Measurements from ENCODE around the gene RBFOX2. TPM values are rescaled to one million over a fixed set of nuclear protein-coding genes. Genes with fewer than 3 reads are reported as not detected.

Gene RBFOX2
- total RNA-seq, 5 donors from 2014 or later (not counting 1 experiment from before 2014, with no cell fraction given), result 0.73 to 1.5 (median 1.4) TPM

GRCh38 chr22:35971456-35972119 is 57.0 kb downstream of the RBFOX2 start:
- no peak for DNase-seq
- ChIA-PET POLR2A (no interaction called here), CTCF (interaction anchor here in 1 of 2 donors (0.6 kb wide), 1 partner anchor 535 kb away, joined by 6 read pairs; no protein-coding TSS in a partner anchor)
- no peaks in the 10 kb centered on the region for H3K9me3 ChIP-seq
- WGBS (ENCODE audit: insufficient coverage), result 75% methylated on average over 2 of the region's 3 CpGs
- Mint-ChIP-seq H3K4me1 (no peaks in the 10 kb centered on the region), H3K27me3 (peaks cover 10 to 15% of the 10 kb centered on the region in 2 donors), H3K36me3 (no peaks in the 10 kb centered on the region), H3K4me3 (no peak overlapping the region), H3K27ac (no peak overlapping the region), H3K9me3 (no peaks in the 10 kb centered on the region)
- H3K4me1 ChIP-seq (ENCODE audit: control insufficient read depth in 1 of 2, extremely low read depth in 1 of 2, insufficient read depth in 2 of 2, low read length in 2 of 2), result no peaks in the 10 kb centered on the region
- no peaks in the 10 kb centered on the region for H3K27me3 ChIP-seq (replicated peaks in 1 of 2; ENCODE audit: control insufficient read depth in 2 of 2, extremely low read depth in 1 of 2, insufficient read depth in 2 of 2, low read length in 1 of 2)
- ATAC-seq (replicated peaks in 1 of 4), result no peak
- no peak overlapping the region for H3K27ac ChIP-seq (ENCODE audit: low read length)
- H3K36me3 ChIP-seq (ENCODE audit: control insufficient read depth in 2 of 2, extremely low read depth in 1 of 2, insufficient read depth in 1 of 2, low read length in 1 of 2), result no peaks in the 10 kb centered on the region
- no peak overlapping the region for H3K4me3 ChIP-seq (ENCODE audit: control insufficient read depth in 1 of 2, extremely low read depth in 1 of 2, low read length in 1 of 2)

DNA sequence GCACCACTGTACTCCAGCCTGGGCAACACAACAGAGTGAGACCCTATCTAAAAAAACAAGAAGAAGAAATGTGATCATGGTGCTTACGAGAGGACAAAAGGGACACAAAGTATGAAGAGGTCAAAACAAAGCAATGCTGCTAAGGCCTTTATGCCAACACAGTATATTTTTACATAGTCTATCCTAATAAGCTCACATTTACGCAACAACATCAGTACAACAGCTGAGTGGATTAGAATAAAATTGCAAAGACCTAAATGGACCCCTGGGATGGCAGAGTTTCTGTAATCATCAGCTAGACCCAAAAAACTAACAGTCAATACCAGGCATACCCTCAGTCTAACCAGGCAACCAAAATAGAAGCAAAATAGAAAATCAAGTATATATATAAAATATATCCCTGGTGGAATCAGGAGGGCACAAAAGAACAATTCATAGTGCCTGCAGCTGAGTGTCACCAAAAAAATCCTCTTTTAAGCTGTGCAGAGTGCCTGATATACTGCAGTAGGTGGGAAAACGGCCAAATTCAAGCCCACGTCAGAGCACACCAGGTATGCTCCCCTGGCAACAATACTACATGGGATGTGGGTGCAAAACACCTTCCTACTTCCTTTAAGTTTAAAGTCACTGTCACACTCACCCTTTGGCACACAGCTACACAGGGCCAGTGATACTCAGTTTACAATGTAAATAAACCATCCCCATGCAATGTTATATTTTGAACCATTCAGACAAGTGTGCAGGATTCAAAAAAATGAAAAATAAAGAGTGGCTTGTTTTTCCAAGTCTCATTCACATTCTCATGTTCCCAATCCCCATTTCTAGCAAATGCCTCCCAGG is 57.8 kb downstream of the RBFOX2 start:
- Histone ChIP-seq H3K36me3 (ENCODE audit: control insufficient read depth in 2 of 2, extremely low read depth in 1 of 2, insufficient read depth in 1 of 2, low read length in 1 of 2) (no peaks in the 10 kb centered on the region), H3K4me3 (ENCODE audit: control insufficient read depth in 1 of 2, extremely low read depth in 1 of 2, low read length in 1 of 2) (no peak overlapping the region), H3K9me3 (no peaks in the 10 kb centered on the region), H3K4me1 (ENCODE audit: control insufficient read depth in 1 of 2, extremely low read depth in 1 of 2, insufficient read depth in 2 of 2, low read length in 2 of 2) (no peaks in the 10 kb centered on the region), H3K27me3 (replicated peaks in 1 of 2; ENCODE audit: control insufficient read depth in 2 of 2, extremely low read depth in 1 of 2, insufficient read depth in 2 of 2, low read length in 1 of 2) (no peaks in the 10 kb centered on the region), H3K27ac (ENCODE audit: low read length) (no peak overlapping the region)
- no CpG with 5 or more reads among the region's 4 CpGs for WGBS (ENCODE audit: insufficient coverage)
- CTCF ChIA-PET, result no interaction called here
- Mint-ChIP-seq H3K27ac (no peak overlapping the region), H3K9me3 (no peaks in the 10 kb centered on the region), H3K4me3 (no peak overlapping the region), H3K4me1 (no peaks in the 10 kb centered on the region), H3K36me3 (no peaks in the 10 kb centered on the region), H3K27me3 (peaks cover 7 to 10% of the 10 kb centered on the region in 2 donors)
- DNase-seq (no peak), ATAC-seq (replicated peaks in 1 of 4) (no peak)
- POLR2A ChIA-PET, result no interaction called here

DNA sequence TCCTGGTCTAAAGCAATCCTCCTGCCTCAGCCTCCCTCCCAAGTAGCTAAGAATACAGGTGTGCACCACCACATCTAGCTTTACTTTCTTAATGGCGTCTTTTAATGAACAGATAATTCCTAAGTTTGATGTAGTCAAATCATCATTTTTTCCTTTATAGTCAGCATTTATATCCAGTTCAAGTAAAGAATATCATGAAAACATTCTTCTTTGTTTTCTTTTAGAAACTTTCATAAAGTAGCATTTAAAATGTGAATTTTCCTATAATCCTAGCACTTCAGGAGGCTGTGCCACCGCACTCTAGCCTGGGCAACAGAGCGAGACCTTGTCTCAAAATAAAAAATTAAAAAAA is 61.6 kb downstream of the RBFOX2 start:
- ChIA-PET CTCF (no interaction called here), POLR2A (no interaction called here)
- H3K27me3 ChIP-seq (replicated peaks in 1 of 2; ENCODE audit: control insufficient read depth in 2 of 2, extremely low read depth in 1 of 2, insufficient read depth in 2 of 2, low read length in 1 of 2), result no peaks in the 10 kb centered on the region
- H3K4me1 ChIP-seq (ENCODE audit: control insufficient read depth in 1 of 2, extremely low read depth in 1 of 2, insufficient read depth in 2 of 2, low read length in 2 of 2), result no peaks in the 10 kb centered on the region
- Mint-ChIP-seq H3K4me3 (no peak overlapping the region), H3K27me3 (peaks cover 6 to 7% of the 10 kb centered on the region in 2 donors), H3K9me3 (no peaks in the 10 kb centered on the region), H3K4me1 (no peaks in the 10 kb centered on the region), H3K27ac (no peak overlapping the region), H3K36me3 (no peaks in the 10 kb centered on the region)
- no peak overlapping the region for H3K4me3 ChIP-seq (ENCODE audit: control insufficient read depth in 1 of 2, extremely low read depth in 1 of 2, low read length in 1 of 2)
- no peak for DNase-seq
- ATAC-seq (replicated peaks in 1 of 4), result no peak
- no peak overlapping the region for H3K27ac ChIP-seq (ENCODE audit: low read length)
- no peaks in the 10 kb centered on the region for H3K9me3 ChIP-seq
- no CpG with 5 or more reads among the region's 3 CpGs for WGBS (ENCODE audit: insufficient coverage)
- no peaks in the 10 kb centered on the region for H3K36me3 ChIP-seq (ENCODE audit: control insufficient read depth in 2 of 2, extremely low read depth in 1 of 2, insufficient read depth in 1 of 2, low read length in 1 of 2)

DNA sequence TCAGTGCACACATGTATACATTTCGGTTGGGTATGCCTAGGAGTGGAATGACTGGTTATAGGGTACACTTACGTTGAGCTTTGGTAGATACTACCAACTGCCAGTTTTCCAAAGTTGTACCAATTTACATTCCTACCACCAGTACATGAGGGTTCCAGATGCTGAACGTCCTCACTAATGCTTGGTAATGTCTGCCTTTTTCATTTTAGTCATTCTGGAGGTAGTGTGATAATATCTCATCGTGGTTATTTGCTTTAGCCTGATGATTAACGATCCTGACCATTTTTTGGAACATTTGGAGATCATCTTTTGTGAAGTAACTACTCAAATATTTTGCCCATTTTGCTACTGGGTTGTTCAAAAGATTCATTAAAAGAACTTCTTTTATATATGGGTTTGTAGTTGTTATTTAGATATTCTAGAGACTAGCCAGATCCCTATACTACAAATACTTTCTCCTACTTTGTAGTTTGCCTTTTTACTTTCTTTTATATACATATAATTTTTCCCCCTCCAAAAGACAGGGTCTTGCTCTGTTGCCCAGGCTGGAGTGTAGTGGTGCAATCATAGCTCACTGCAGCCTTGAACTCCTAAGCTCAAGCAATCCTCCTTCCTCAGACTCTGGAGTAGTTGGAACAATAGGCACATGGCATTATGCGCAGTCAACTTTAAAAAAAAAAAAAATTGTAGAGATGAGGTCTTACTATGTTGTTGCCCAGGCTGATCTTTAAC is 62.1 kb downstream of the RBFOX2 start:
- DNase-seq, result no peak
- ATAC-seq (replicated peaks in 1 of 4), result no peak
- no peaks in the 10 kb centered on the region for H3K9me3 ChIP-seq
- Mint-ChIP-seq H3K27ac (no peak overlapping the region), H3K4me1 (no peaks in the 10 kb centered on the region), H3K36me3 (no peaks in the 10 kb centered on the region), H3K9me3 (no peaks in the 10 kb centered on the region), H3K4me3 (no peak overlapping the region), H3K27me3 (peaks cover 7 to 10% of the 10 kb centered on the region in 2 donors)
- H3K27ac ChIP-seq (ENCODE audit: low read length), result no peak overlapping the region
- H3K27me3 ChIP-seq (replicated peaks in 1 of 2; ENCODE audit: control insufficient read depth in 2 of 2, extremely low read depth in 1 of 2, insufficient read depth in 2 of 2, low read length in 1 of 2), result no peaks in the 10 kb centered on the region
- H3K4me1 ChIP-seq (ENCODE audit: control insufficient read depth in 1 of 2, extremely low read depth in 1 of 2, insufficient read depth in 2 of 2, low read length in 2 of 2), result no peaks in the 10 kb centered on the region
- POLR2A ChIA-PET, result no interaction called here
- H3K36me3 ChIP-seq (ENCODE audit: control insufficient read depth in 2 of 2, extremely low read depth in 1 of 2, insufficient read depth in 1 of 2, low read length in 1 of 2), result no peaks in the 10 kb centered on the region
- no peak overlapping the region for H3K4me3 ChIP-seq (ENCODE audit: control insufficient read depth in 1 of 2, extremely low read depth in 1 of 2, low read length in 1 of 2)
- WGBS (ENCODE audit: insufficient coverage), result no CpG with 5 or more reads among the region's 6 CpGs
- CTCF ChIA-PET, result interaction anchor here in 1 of 2 donors (0.6 kb wide), 1 partner anchor 19 kb away, joined by 3 read pairs; no protein-coding TSS in a partner anchor

DNA sequence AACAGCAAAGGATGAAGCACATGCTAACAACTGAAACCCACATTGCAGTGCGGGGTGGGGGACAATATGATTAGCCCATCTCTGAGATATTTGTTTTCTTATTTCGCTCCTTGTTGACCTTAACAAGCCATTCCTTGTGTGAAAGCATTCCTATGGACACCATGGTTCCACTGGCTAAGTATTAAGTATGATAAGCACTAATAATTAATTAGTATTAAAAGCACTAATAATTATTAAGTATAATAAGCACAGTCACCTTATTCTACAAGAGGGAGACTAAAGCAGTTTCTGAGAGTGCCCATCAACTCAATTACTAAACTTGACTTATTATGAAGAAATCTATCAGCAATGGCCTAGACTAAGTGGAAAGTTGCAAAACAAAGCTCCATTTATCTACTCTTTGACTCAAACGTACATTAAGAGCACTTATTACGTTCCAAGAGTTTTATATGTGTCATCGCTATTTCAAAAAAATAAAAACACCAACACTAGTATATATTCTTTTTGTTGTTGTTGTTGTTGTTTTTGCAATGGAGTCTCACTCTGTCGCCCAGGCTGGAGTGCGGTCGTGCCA is 65.3 kb downstream of the RBFOX2 start:
- H3K4me1 Mint-ChIP-seq, result no peaks in the 10 kb centered on the region
- H3K9me3 ChIP-seq, result no peaks in the 10 kb centered on the region
- ChIA-PET POLR2A (no interaction called here), CTCF (no interaction called here)
- DNase-seq (no peak), ATAC-seq (replicated peaks in 1 of 4) (no peak)
- H3K27ac Mint-ChIP-seq, result no peak overlapping the region
- no peak overlapping the region for H3K4me3 Mint-ChIP-seq
- WGBS (ENCODE audit: insufficient coverage), result no CpG with 5 or more reads among the region's 8 CpGs
- no peaks in the 10 kb centered on the region for H3K36me3 ChIP-seq (ENCODE audit: control insufficient read depth in 2 of 2, extremely low read depth in 1 of 2, insufficient read depth in 1 of 2, low read length in 1 of 2)
- H3K4me1 ChIP-seq (ENCODE audit: control insufficient read depth in 1 of 2, extremely low read depth in 1 of 2, insufficient read depth in 2 of 2, low read length in 2 of 2), result no peaks in the 10 kb centered on the region
- H3K9me3 Mint-ChIP-seq, result no peaks in the 10 kb centered on the region
- H3K27me3 Mint-ChIP-seq, result peaks cover 12 to 16% of the 10 kb centered on the region in 2 donors
- H3K27me3 ChIP-seq (replicated peaks in 1 of 2; ENCODE audit: control insufficient read depth in 2 of 2, extremely low read depth in 1 of 2, insufficient read depth in 2 of 2, low read length in 1 of 2), result no peaks in the 10 kb centered on the region
- no peak overlapping the region for H3K4me3 ChIP-seq (ENCODE audit: control insufficient read depth in 1 of 2, extremely low read depth in 1 of 2, low read length in 1 of 2)
- H3K36me3 Mint-ChIP-seq, result no peaks in the 10 kb centered on the region
- no peak overlapping the region for H3K27ac ChIP-seq (ENCODE audit: low read length)

Measured in T-cell (primary cell).